HG03354 (cell line): Measurements from ENCODE around the gene FERMT2.

Experiments
- ATAC-seq: cut with Tn5 transposase; IDR thresholded peaks from one replicate; pipeline ENCODE4 v1.9.1; 2021; ENCODE audit warnings: mild to moderate bottlenecking; ENCODE audit not compliant: unreplicated experiment, poor library complexity, severe bottlenecking

FERMT2 gene

GRCh38 chr14:52950898-52951680 is at the start of gene FERMT2:
Gene FERMT2 (minus strand): TSS chr14:52951050. CDS start chr14:52950568, 482 bp downstream.
- peak; percentile 54 for ATAC-seq

- no peak for ATAC-seq
Measured at GRCh38 chr14:52998376-52999015, 47.6 kb upstream of the FERMT2 start.

GRCh38 chr14:52996493-52996892 is 45.6 kb upstream of the FERMT2 start:
- no peak for ATAC-seq

- no peak for ATAC-seq
Measured at GRCh38 chr14:52995998-52996397, 45.1 kb upstream of the FERMT2 start.

GRCh38 chr14:52992236-52992870 is 41.5 kb upstream of the FERMT2 start:
- ATAC-seq, result no peak

GRCh38 chr14:52988139-52988538 is 37.3 kb upstream of the FERMT2 start:
- no peak for ATAC-seq

- no peak for ATAC-seq
Measured at GRCh38 chr14:52987514-52987913, 36.7 kb upstream of the FERMT2 start.

- ATAC-seq, result no peak
Measured at GRCh38 chr14:52987042-52987441, 36.2 kb upstream of the FERMT2 start.

- ATAC-seq, result no peak
Measured at GRCh38 chr14:52977798-52978197, 26.9 kb upstream of the FERMT2 start.

- no peak for ATAC-seq
Measured at GRCh38 chr14:52974406-52974805, 23.6 kb upstream of the FERMT2 start.

GRCh38 chr14:52961060-52961639 is 10.3 kb upstream of the FERMT2 start:
- peak; percentile 63 for ATAC-seq

GRCh38 chr14:52960627-52961026 is 9.8 kb upstream of the FERMT2 start:
- ATAC-seq, result no peak

- no peak for ATAC-seq
Measured at GRCh38 chr14:52954346-52955214, 3.7 kb upstream of the FERMT2 start.

GRCh38 chr14:52951681-52952554 is 1.1 kb upstream of the FERMT2 start:
- ATAC-seq, result peak; percentile 12

GRCh38 chr14:52950410-52950897 is 396 bp downstream of the FERMT2 start:
- ATAC-seq, result peak; percentile 33

- ATAC-seq, result no peak
Measured at GRCh38 chr14:52949711-52950409, 990 bp downstream of the FERMT2 start.

- no peak for ATAC-seq
Measured at GRCh38 chr14:52949249-52949648, 1.6 kb downstream of the FERMT2 start.

GRCh38 chr14:52948836-52949235 is 2.0 kb downstream of the FERMT2 start:
- ATAC-seq, result no peak
